Muscle of arm (tissue), 12 donors: Measurements from ENCODE around the gene LARP1. TPM values are rescaled to one million over a fixed set of nuclear protein-coding genes. Genes with fewer than 3 reads are reported as not detected.
"Not testable (repeated sequence)": the region's sequence is repeated elsewhere in the genome, so short reads cannot be mapped to it uniquely, and the experiment has no call there.

Source experiments
- DNase-seq: peaks from one replicate; pipeline ENCODE4 v3.0.0-alpha.2; 2013
- polyA plus RNA-seq, 12 donors: library from polyadenylated mRNA; unstranded; fragments of 120-200 nt; gene quantifications; one replicate each; pipeline ENCODE4 v1.2.1, GENCODE V29; 2013; ENCODE audit not compliant: insufficient read length in 12 of 12

The LARP1 gene
- polyA plus RNA-seq, 12 donors: 79.0 to 335 (median 92.7) TPM

GRCh38 chr5:154732212-154732611 is 23.0 kb upstream of the LARP1 start:
- DNase-seq: no peak

GRCh38 chr5:154734370-154735248 is 20.6 kb upstream of the LARP1 start:
- DNase-seq: no peak

GRCh38 chr5:154735362-154735761 is 19.8 kb upstream of the LARP1 start:
- DNase-seq: not testable (repeated sequence)

GRCh38 chr5:154736372-154736771 is 18.8 kb upstream of the LARP1 start:
- DNase-seq: not testable (repeated sequence)

- DNase-seq: no peak
These were observed 17.4 kb upstream of the LARP1 start for GRCh38 chr5:154737667-154738320.

- DNase-seq: no peak
These were observed 14.7 kb upstream of the LARP1 start for GRCh38 chr5:154740483-154740882.

- no peak for DNase-seq
These were observed 14.2 kb upstream of the LARP1 start for GRCh38 chr5:154740957-154741356.

GRCh38 chr5:154741415-154741814 is 13.8 kb upstream of the LARP1 start:
- DNase-seq: no peak

- no peak for DNase-seq
These were observed 11.4 kb upstream of the LARP1 start for GRCh38 chr5:154743812-154744211.

- no peak for DNase-seq
These were observed 9.8 kb upstream of the LARP1 start for GRCh38 chr5:154745349-154745748.

- no peak for DNase-seq
These were observed 5.7 kb upstream of the LARP1 start for GRCh38 chr5:154749491-154749890.

GRCh38 chr5:154750641-154751040 is 4.5 kb upstream of the LARP1 start:
- not testable (repeated sequence) for DNase-seq

- DNase-seq: no peak
These were observed 3.3 kb upstream of the LARP1 start for GRCh38 chr5:154751854-154752253.

GRCh38 chr5:154753792-154754191 is 1.4 kb upstream of the LARP1 start:
- DNase-seq: peak; percentile 91

GRCh38 chr5:154754460-154755360 is 467 bp upstream of the LARP1 start:
- DNase-seq: peak; percentile 98

- no peak for DNase-seq
These were observed 1.1 kb downstream of the LARP1 start for GRCh38 chr5:154756009-154756867.

- DNase-seq: no peak
These were observed 2.0 kb downstream of the LARP1 start for GRCh38 chr5:154756868-154757813.

GRCh38 chr5:154757814-154758406 is 2.7 kb downstream of the LARP1 start:
- no peak for DNase-seq

GRCh38 chr5:154758493-154758892 is 3.3 kb downstream of the LARP1 start:
- DNase-seq: peak; percentile 73
